ENCODE results near the gene CDIPT.

CDIPT gene

GRCh38 chr16:29824589-29825144 lies 38.4 kb downstream of the CDIPT start:
- no peak for DNase-seq

- DNase-seq, result no peak
These were observed 41.3 kb downstream of the CDIPT start for GRCh38 chr16:29821643-29822115.

- no peak for DNase-seq
These were observed 42.0 kb downstream of the CDIPT start for GRCh38 chr16:29820730-29821642.

- DNase-seq, result peak; percentile 42 to 64
These were observed 42.7 kb downstream of the CDIPT start, which contains the start of gene MVP for GRCh38 chr16:29820271-29820701. Gene MVP, plus strand, starts transcription at chr16:29820462. Its CDS starts 10,088 bp downstream, at chr16:29830550.

GRCh38 chr16:29819506-29819905 lies 43.5 kb downstream of the CDIPT start:
- no peak for DNase-seq

- no peak for DNase-seq
These were observed 44.9 kb downstream of the CDIPT start for GRCh38 chr16:29818082-29818481.

GRCh38 chr16:29816694-29817441 lies 46.2 kb downstream of the CDIPT start:
- peak in 1 of 2 experiments; percentile 34 for DNase-seq

- peak; percentile 84 to 91 for DNase-seq
These were observed 47.0 kb downstream of the CDIPT start, which contains the start of gene PAGR1 for GRCh38 chr16:29815793-29816693. Gene PAGR1, plus strand, starts transcription at chr16:29816152. Its CDS starts 374 bp downstream, at chr16:29816526.

- DNase-seq, result no peak
These were observed 47.8 kb downstream of the CDIPT start for GRCh38 chr16:29815032-29815721.

GRCh38 chr16:29814592-29814991 lies 48.4 kb downstream of the CDIPT start:
- DNase-seq, result no peak

GRCh38 chr16:29813644-29814562 lies 49.1 kb downstream of the CDIPT start:
- DNase-seq, result no peak

GRCh38 chr16:29812754-29813643 lies 50.0 kb downstream of the CDIPT start:
- DNase-seq, result no peak

- peak in 1 of 2 experiments; percentile 25 for DNase-seq
These were observed 50.9 kb downstream of the CDIPT start, which contains the start of gene PRRT2 for GRCh38 chr16:29811896-29812665. Gene PRRT2, plus strand, starts transcription at chr16:29812193. Its CDS starts 862 bp downstream, at chr16:29813055.

- peak; percentile 62 to 70 for DNase-seq
These were observed 51.7 kb downstream of the CDIPT start for GRCh38 chr16:29811170-29811895.

- DNase-seq, result no peak
These were observed 52.3 kb downstream of the CDIPT start for GRCh38 chr16:29810699-29811169.

- DNase-seq, result no peak
These were observed 53.0 kb downstream of the CDIPT start for GRCh38 chr16:29809850-29810698.

Data from Kasumi-1 (cell line).